Caco-2 (cell line): ENCODE measurements around the gene PA2G4. TPM values are rescaled to one million over a fixed set of nuclear protein-coding genes. Genes with fewer than 3 reads are reported as not detected.
"Not testable (repeated sequence)": the region's sequence is repeated elsewhere in the genome, so short reads cannot be mapped to it uniquely, and the experiment has no call there.

Experiments used
- BruUV-seq: library from RNA; stranded (reverse); fragments of 400-500 nt; replicated peaks from 2 replicates; lab custom pipeline; 2021; lab: Mats Ljungman, UMichigan
- CTCF ChIA-PET: fragments of 300-600 bp; sonication (Branson Sonifier 250); formaldehyde crosslinking; loops from one replicate; lab custom pipeline; 2022; ENCODE audit warnings: antibody characterized with exemption; lab: Charles Lee
- POLR2A ChIA-PET: fragments of 300-600 bp; sonication (Branson Sonifier 250); formaldehyde crosslinking; loops from one replicate; lab custom pipeline; 2022; ENCODE audit warnings: antibody characterized with exemption; lab: Charles Lee
- DNase-seq, 2 experiments: peaks; one replicate each; pipeline versions ENCODE4 v3.0.0 to v3.0.0-alpha.2; 2020 to 2022
- H3K27me3 ChIP-seq: replicated peaks from 2 replicates; pipeline ENCODE4 v1.6.0; 2011; ENCODE audit warnings: low read length; ENCODE audit not compliant: control insufficient read depth, insufficient read depth
- H3K36me3 ChIP-seq: 2 replicates; pipeline ENCODE4 v1.5.1; 2011; ENCODE audit warnings: low read length; ENCODE audit not compliant: control insufficient read depth, insufficient read depth
- H3K4me1 ChIP-seq: fragments of 250-450 bp; sonication (Bioruptor Pico); 2 replicates; pipeline ENCODE4 v1.5.1; 2020; ENCODE audit warnings: mild to moderate bottlenecking
- H3K4me3 ChIP-seq: 2 replicates; pipeline ENCODE4 v1.5.1; 2011; ENCODE audit warnings: low read depth, mild to moderate bottlenecking, control low read depth, low read length
- H3K9me3 ChIP-seq: fragments of 250-450 bp; sonication (Bioruptor Pico); 2 replicates; pipeline ENCODE4 v1.5.1; 2020; ENCODE audit warnings: mild to moderate bottlenecking, moderate library complexity
- H3K27ac Mint-ChIP-seq: one replicate; pipeline ENCODE4 v1.8.0; 2022; ENCODE audit warnings: mixed read lengths; ENCODE audit not compliant: unreplicated experiment
- H3K27me3 Mint-ChIP-seq: one replicate; pipeline ENCODE4 v1.8.0; 2022; ENCODE audit warnings: mixed read lengths; ENCODE audit not compliant: insufficient read depth, unreplicated experiment
- H3K36me3 Mint-ChIP-seq: one replicate; pipeline ENCODE4 v1.8.0; 2022; ENCODE audit warnings: mild to moderate bottlenecking, mixed read lengths; ENCODE audit not compliant: insufficient read depth, unreplicated experiment
- H3K4me1 Mint-ChIP-seq: one replicate; pipeline ENCODE4 v1.8.0; 2022; ENCODE audit warnings: low read depth, mixed read lengths; ENCODE audit not compliant: unreplicated experiment
- H3K4me3 Mint-ChIP-seq: one replicate; pipeline ENCODE4 v1.8.0; 2022; ENCODE audit warnings: mild to moderate bottlenecking, moderate library complexity, mixed read lengths; ENCODE audit not compliant: unreplicated experiment
- H3K9me3 Mint-ChIP-seq: one replicate; pipeline ENCODE4 v1.8.0; 2022; ENCODE audit warnings: mixed read lengths; ENCODE audit not compliant: unreplicated experiment
- CTCF ChIP-seq, 2 experiments: fragments of 200-600 bp in 1 of 2; IDR thresholded peaks; 1 replicate in 1 of 2; 2 replicates in 1 of 2; pipeline versions ENCODE4 v1.5.1 to v1.8.0; 2011 to 2022; ENCODE audit warnings: antibody characterized with exemption in 1 of 2, control low read depth in 1 of 2, inconsistent platforms in 1 of 2, low read depth in 1 of 2, low read length in 1 of 2, mild to moderate bottlenecking in 1 of 2, moderate library complexity in 1 of 2; ENCODE audit not compliant: insufficient read depth in 1 of 2, severe bottlenecking in 1 of 2, unreplicated experiment in 1 of 2
- intact Hi-C: fragments of 100-400 bp; cut with micrococcal nuclease; formaldehyde crosslinking; loops from one replicate; pipeline ENCODE4 v1.10.0; 2022; ENCODE audit not compliant: unreplicated experiment
- total RNA-seq: library from RNA; stranded (reverse); gene quantifications from 2 replicates; pipeline ENCODE4 v1.2.3, GENCODE V29; 2022

PA2G4 gene
- total RNA-seq, 1 experiment from 2014 or later: 178 TPM

- BruUV-seq: no TSS peak
- no peak for DNase-seq
- no peaks in the 10 kb centered on the region for H3K9me3 Mint-ChIP-seq
- H3K27me3 Mint-ChIP-seq: no peaks in the 10 kb centered on the region
- no peaks in the 10 kb centered on the region; the same call in 1 of the 2 replicates for H3K36me3 ChIP-seq
- H3K27ac Mint-ChIP-seq: no peak overlapping the region
- no peak overlapping the region for H3K4me3 ChIP-seq
- intact Hi-C loops: no loop called here
- CTCF ChIA-PET: interaction anchor here (0.7 kb wide), 1 partner anchor 52 kb away, joined by 3 read pairs; no protein-coding TSS in a partner anchor
- peaks cover 49% of the 10 kb centered on the region for H3K36me3 Mint-ChIP-seq
- no peak for TF ChIP-seq CTCF (IDR thresholded peaks at IDR 0.05; ENCODE audit: insufficient read depth in 1 of 2, low read depth in 1 of 2, low read length in 1 of 2, severe bottlenecking in 1 of 2, unreplicated experiment in 1 of 2)
- no peaks in the 10 kb centered on the region for H3K27me3 ChIP-seq
- H3K4me1 ChIP-seq: peaks cover 12% of the 10 kb centered on the region
- H3K9me3 ChIP-seq: no peaks in the 10 kb centered on the region
- POLR2A ChIA-PET: interaction anchor here (0.6 kb wide), 1 partner anchor 28 kb away, joined by 3 read pairs; no protein-coding TSS in a partner anchor
- peak overlapping the region; percentile 53 for H3K4me3 Mint-ChIP-seq
- H3K4me1 Mint-ChIP-seq: peaks cover 20% of the 10 kb centered on the region
These were observed 50.0 kb downstream of the PA2G4 start for GRCh38 chr12:56154246-56154771.

- POLR2A ChIA-PET: interaction anchor here (0.6 kb wide), 1 partner anchor 28 kb away, joined by 3 read pairs; no protein-coding TSS in a partner anchor
- Mint-ChIP-seq H3K27me3 (no peaks in the 10 kb centered on the region), H3K27ac (no peak overlapping the region), H3K4me3 (peak overlapping the region; percentile 53), H3K4me1 (peaks cover 21% of the 10 kb centered on the region), H3K9me3 (no peaks in the 10 kb centered on the region), H3K36me3 (peaks cover 54% of the 10 kb centered on the region)
- intact Hi-C loops: no loop called here
- no peak for DNase-seq
- BruUV-seq: no TSS peak
- Histone ChIP-seq H3K4me3 (no peak overlapping the region), H3K27me3 (no peaks in the 10 kb centered on the region), H3K36me3 (no peaks in the 10 kb centered on the region; the same call in 1 of the 2 replicates), H3K9me3 (no peaks in the 10 kb centered on the region), H3K4me1 (peaks cover 16% of the 10 kb centered on the region)
- CTCF ChIA-PET: no interaction called here
- no peak for TF ChIP-seq CTCF (IDR thresholded peaks at IDR 0.05; ENCODE audit: insufficient read depth in 1 of 2, low read depth in 1 of 2, low read length in 1 of 2, severe bottlenecking in 1 of 2, unreplicated experiment in 1 of 2)
These were observed 50.5 kb downstream of the PA2G4 start for GRCh38 chr12:56154818-56155217.

- no peak for TF ChIP-seq CTCF (IDR thresholded peaks at IDR 0.05; ENCODE audit: insufficient read depth in 1 of 2, low read depth in 1 of 2, low read length in 1 of 2, severe bottlenecking in 1 of 2, unreplicated experiment in 1 of 2)
- Mint-ChIP-seq H3K9me3 (no peaks in the 10 kb centered on the region), H3K27me3 (no peaks in the 10 kb centered on the region), H3K4me1 (peaks cover 27% of the 10 kb centered on the region), H3K27ac (peak overlapping the region; percentile 47), H3K4me3 (peak overlapping the region; percentile 53), H3K36me3 (peaks cover 60% of the 10 kb centered on the region)
- Histone ChIP-seq H3K4me1 (peaks cover 21% of the 10 kb centered on the region), H3K36me3 (no peaks in the 10 kb centered on the region; the same call in 1 of the 2 replicates), H3K9me3 (no peaks in the 10 kb centered on the region), H3K4me3 (no peak overlapping the region), H3K27me3 (no peaks in the 10 kb centered on the region)
- POLR2A ChIA-PET: no interaction called here
- CTCF ChIA-PET: interaction anchor here (1.4 kb wide), 1 partner anchor 27 kb away, joined by 4 read pairs; the partner anchor contains the start of gene ESYT1
- intact Hi-C loops: no loop called here
- no TSS peak for BruUV-seq
- DNase-seq: no peak
These were observed 51.0 kb downstream of the PA2G4 start for GRCh38 chr12:56155256-56155845.

GRCh38 chr12:56156464-56157200 is 52.3 kb downstream of the PA2G4 start:
- not testable (repeated sequence) for DNase-seq, H3K9me3 Mint-ChIP-seq, H3K27me3 ChIP-seq, H3K36me3 ChIP-seq, H3K27me3 Mint-ChIP-seq, H3K9me3 ChIP-seq, BruUV-seq
- peak overlapping the region; percentile 79 for H3K4me3 Mint-ChIP-seq
- ChIA-PET POLR2A (interaction anchor here (1.0 kb wide), 1 partner anchor 29 kb away, joined by 8 read pairs; the partner anchor contains the start of gene ESYT1), CTCF (interaction anchor here (0.8 to 1.4 kb wide), 3 partner anchors 29 to 37 kb away, joined by 3 to 4 read pairs (median 4); partner anchors contain the start of gene ESYT1)
- peak overlapping the region; percentile 88 for H3K27ac Mint-ChIP-seq
- Histone ChIP-seq H3K4me3 (peak overlapping the region; percentile 51), H3K4me1 (peaks cover 22% of the 10 kb centered on the region)
- intact Hi-C loops: loop anchor here (1.0 kb wide), 2 partner anchors 28 to 37 kb away; partner anchors contain the start of gene ESYT1
- H3K36me3 Mint-ChIP-seq: peaks cover 68% of the 10 kb centered on the region
- H3K4me1 Mint-ChIP-seq: peaks cover 34% of the 10 kb centered on the region
